ENCODE results near the gene WDR86.

The WDR86 gene

GRCh38 chr7:151341357-151342101 lies 68.3 kb downstream of the WDR86 start, which contains the start of gene NUB1:
Gene NUB1, plus strand, starts transcription at chr7:151341812. Its CDS starts 3,538 bp downstream, at chr7:151345350.
- Histone ChIP-seq H3K4me3 (ENCODE audit: low read length, poor library complexity, severe bottlenecking) (peak within 1 kb of the TSS; percentile 84), H3K79me2 (ENCODE audit: insufficient read depth, low read length) (peaks cover 28% of the 10 kb centered on the region), H3K36me3 (ENCODE audit: insufficient read depth, low read length) (peaks cover 10% of the 10 kb centered on the region; the same call in 1 of the 2 replicates), H3K9me3 (ENCODE audit: insufficient read depth, low read depth, low read length) (no peaks in the 10 kb centered on the region), H3F3A (ENCODE audit: low read depth) (peaks cover 9% of the 10 kb centered on the region; the same call in 1 of the 2 replicates), H3K27me3 (ENCODE audit: insufficient read depth, low read length, poor library complexity, severe bottlenecking) (no peaks in the 10 kb centered on the region), H2AFZ (ENCODE audit: low read length) (peak within 1 kb of the TSS; percentile 79), H3K4me1 (ENCODE audit: insufficient read depth, low read length, poor library complexity, severe bottlenecking) (peaks cover 14% of the 10 kb centered on the region), H3K4me2 (ENCODE audit: low read depth, low read length, poor library complexity, severe bottlenecking) (peak within 1 kb of the TSS; percentile 90), H3K9me2 (replicated peaks; ENCODE audit: low read depth, low read length) (no peaks in the 10 kb centered on the region), H3K9ac (ENCODE audit: low read depth, low read length, poor library complexity, severe bottlenecking) (peak within 1 kb of the TSS; percentile 85), H4K20me1 (ENCODE audit: insufficient read depth, low read length, poor library complexity, severe bottlenecking) (peaks cover 19% of the 10 kb centered on the region)
- TF ChIP-seq EZH2phosphoT487 (IDR thresholded peaks at IDR 0.05; ENCODE audit: borderline replicate concordance) (no peak), CTCF (conservative IDR thresholded peaks at IDR 0.05; ENCODE audit: low read length) (no peak)

- H3K9me2 ChIP-seq (replicated peaks; ENCODE audit: low read depth, low read length): no peaks in the 10 kb centered on the region
- H3K36me3 ChIP-seq (ENCODE audit: insufficient read depth, low read length): peaks cover 4% of the 10 kb centered on the region; the same call in 1 of the 2 replicates
- peak overlapping the region; percentile 35 for H3K4me2 ChIP-seq (ENCODE audit: low read depth, low read length, poor library complexity, severe bottlenecking)
- H3K9me3 ChIP-seq (ENCODE audit: insufficient read depth, low read depth, low read length): no peaks in the 10 kb centered on the region
- no peaks in the 10 kb centered on the region for H3K27me3 ChIP-seq (ENCODE audit: insufficient read depth, low read length, poor library complexity, severe bottlenecking)
- H2AFZ ChIP-seq (ENCODE audit: low read length): peak overlapping the region; percentile 79
- peaks cover 19% of the 10 kb centered on the region for H4K20me1 ChIP-seq (ENCODE audit: insufficient read depth, low read length, poor library complexity, severe bottlenecking)
- peak overlapping the region; percentile 10 for H3K4me3 ChIP-seq (ENCODE audit: low read length, poor library complexity, severe bottlenecking)
- H3K79me2 ChIP-seq (ENCODE audit: insufficient read depth, low read length): peaks cover 21% of the 10 kb centered on the region
- peaks cover 14% of the 10 kb centered on the region for H3K4me1 ChIP-seq (ENCODE audit: insufficient read depth, low read length, poor library complexity, severe bottlenecking)
- H3F3A ChIP-seq (ENCODE audit: low read depth): peaks cover 9% of the 10 kb centered on the region; the same call in 1 of the 2 replicates
- no peak for TF ChIP-seq EZH2phosphoT487 (IDR thresholded peaks at IDR 0.05; ENCODE audit: borderline replicate concordance)
- no peak for TF ChIP-seq CTCF (conservative IDR thresholded peaks at IDR 0.05; ENCODE audit: low read length)
- H3K9ac ChIP-seq (ENCODE audit: low read depth, low read length, poor library complexity, severe bottlenecking): no peak overlapping the region
These were observed 69.0 kb downstream of the WDR86 start for GRCh38 chr7:151340794-151341356.

- Histone ChIP-seq H3K4me2 (ENCODE audit: low read depth, low read length, poor library complexity, severe bottlenecking) (peak overlapping the region; percentile 39), H3K9me2 (replicated peaks; ENCODE audit: low read depth, low read length) (no peaks in the 10 kb centered on the region), H2AFZ (ENCODE audit: low read length) (peak overlapping the region; percentile 79), H3K36me3 (ENCODE audit: insufficient read depth, low read length) (no peaks in the 10 kb centered on the region), H3F3A (ENCODE audit: low read depth) (peaks cover 9% of the 10 kb centered on the region; the same call in 1 of the 2 replicates), H3K9me3 (ENCODE audit: insufficient read depth, low read depth, low read length) (no peaks in the 10 kb centered on the region), H3K9ac (ENCODE audit: low read depth, low read length, poor library complexity, severe bottlenecking) (no peak overlapping the region), H3K4me1 (ENCODE audit: insufficient read depth, low read length, poor library complexity, severe bottlenecking) (peaks cover 14% of the 10 kb centered on the region), H4K20me1 (ENCODE audit: insufficient read depth, low read length, poor library complexity, severe bottlenecking) (peaks cover 19% of the 10 kb centered on the region), H3K27me3 (ENCODE audit: insufficient read depth, low read length, poor library complexity, severe bottlenecking) (no peaks in the 10 kb centered on the region), H3K4me3 (ENCODE audit: low read length, poor library complexity, severe bottlenecking) (no peak overlapping the region), H3K79me2 (ENCODE audit: insufficient read depth, low read length) (peaks cover 19% of the 10 kb centered on the region)
- TF ChIP-seq EZH2phosphoT487 (IDR thresholded peaks at IDR 0.05; ENCODE audit: borderline replicate concordance) (no peak), CTCF (conservative IDR thresholded peaks at IDR 0.05; ENCODE audit: low read length) (no peak)
These were observed 70.0 kb downstream of the WDR86 start for GRCh38 chr7:151339651-151340382.
